Panc1 (cell line): Measurements from ENCODE around the gene XCR1.

ENCODE experiments used
- POLR2AphosphoS5 ChIP-seq: IDR thresholded peaks from 2 replicates; pipeline ENCODE4 v1.6.1; 2012; ENCODE audit warnings: mild to moderate bottlenecking, low read depth, low read length, moderate library complexity
- TF ChIP-seq, protein P1 (sequence below): fragments of 450-650 bp; IDR thresholded peaks from 2 replicates; pipeline ENCODE4 v1.5.1; 2017; ENCODE audit warnings: mild to moderate bottlenecking

DNA sequence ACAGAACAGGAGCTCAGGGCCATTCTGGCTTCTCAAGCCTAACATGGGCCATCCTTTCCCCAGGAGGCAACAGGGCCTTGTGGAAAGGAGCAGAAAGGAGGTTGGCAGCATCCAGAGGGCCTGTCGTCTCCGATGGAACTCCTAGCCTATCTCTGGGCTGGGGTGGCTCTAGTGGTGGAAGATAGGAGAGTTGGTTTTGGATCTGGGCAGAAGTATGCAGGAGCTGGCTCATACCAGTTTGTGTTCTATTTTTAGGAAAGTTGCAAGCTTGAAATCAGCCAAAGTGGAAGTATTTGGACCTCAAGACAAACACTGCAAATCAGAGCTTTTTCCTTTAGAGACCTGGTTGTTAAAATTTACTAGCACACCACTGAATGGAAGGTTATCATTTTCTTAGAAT, 35.4 kb upstream of the XCR1 start:
- TF ChIP-seq, protein P1, sequence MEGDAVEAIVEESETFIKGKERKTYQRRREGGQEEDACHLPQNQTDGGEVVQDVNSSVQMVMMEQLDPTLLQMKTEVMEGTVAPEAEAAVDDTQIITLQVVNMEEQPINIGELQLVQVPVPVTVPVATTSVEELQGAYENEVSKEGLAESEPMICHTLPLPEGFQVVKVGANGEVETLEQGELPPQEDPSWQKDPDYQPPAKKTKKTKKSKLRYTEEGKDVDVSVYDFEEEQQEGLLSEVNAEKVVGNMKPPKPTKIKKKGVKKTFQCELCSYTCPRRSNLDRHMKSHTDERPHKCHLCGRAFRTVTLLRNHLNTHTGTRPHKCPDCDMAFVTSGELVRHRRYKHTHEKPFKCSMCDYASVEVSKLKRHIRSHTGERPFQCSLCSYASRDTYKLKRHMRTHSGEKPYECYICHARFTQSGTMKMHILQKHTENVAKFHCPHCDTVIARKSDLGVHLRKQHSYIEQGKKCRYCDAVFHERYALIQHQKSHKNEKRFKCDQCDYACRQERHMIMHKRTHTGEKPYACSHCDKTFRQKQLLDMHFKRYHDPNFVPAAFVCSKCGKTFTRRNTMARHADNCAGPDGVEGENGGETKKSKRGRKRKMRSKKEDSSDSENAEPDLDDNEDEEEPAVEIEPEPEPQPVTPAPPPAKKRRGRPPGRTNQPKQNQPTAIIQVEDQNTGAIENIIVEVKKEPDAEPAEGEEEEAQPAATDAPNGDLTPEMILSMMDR, result no peak
- no peak for TF ChIP-seq POLR2AphosphoS5
